Fibroblast of villous mesenchyme (primary cell): Measurements from ENCODE around the gene MYCBP2. TPM values are rescaled to one million over a fixed set of nuclear protein-coding genes. Genes with fewer than 3 reads are reported as not detected.
A peak's percentile ranks its signal among the peaks of the same experiment; 100 is the strongest.

Experiments used
- DNase-seq: peaks from one replicate; pipeline ENCODE4 v3.0.0-alpha.2; 2010; ENCODE audit warnings: low read depth
- H3K4me3 ChIP-seq: 2 replicates; pipeline ENCODE4 v1.5.1; 2011; ENCODE audit warnings: low read depth, mild to moderate bottlenecking, low read length
- total RNA-seq: library from RNA; depleted of rRNA; stranded (reverse); fragments of >200 nt; gene quantifications from 2 replicates; pipeline ENCODE4 v1.2.3, GENCODE V29; 2012
- TF ChIP-seq, protein P1 (sequence below): IDR thresholded peaks from 2 replicates; pipeline ENCODE4 v1.5.1; 2012; ENCODE audit warnings: low read depth, mild to moderate bottlenecking, low read length; ENCODE audit not compliant: insufficient read depth

MYCBP2 gene
- total RNA-seq, 1 donor: 84.6 TPM

DNA sequence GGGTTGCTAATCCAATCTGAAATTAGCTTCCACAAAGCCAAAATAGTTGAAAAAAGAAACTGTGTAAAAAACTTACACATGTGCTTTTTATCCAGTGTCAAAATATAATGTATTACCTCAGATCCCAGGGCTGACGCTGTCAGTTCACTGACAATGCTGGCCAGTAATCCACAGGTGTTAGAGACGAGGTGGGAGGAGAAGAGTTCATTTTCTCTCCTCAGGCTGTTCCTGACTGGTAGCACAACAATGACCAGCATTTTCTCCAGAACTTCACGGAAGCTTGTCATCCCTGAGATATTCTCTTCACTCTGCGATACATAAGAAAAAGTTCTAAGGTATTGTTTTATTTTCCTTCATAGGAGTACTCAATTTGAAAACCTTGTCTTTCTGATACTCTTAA lies 146.9 kb downstream of the MYCBP2 start:
- no peak overlapping the region for H3K4me3 ChIP-seq
- TF ChIP-seq, protein P1, sequence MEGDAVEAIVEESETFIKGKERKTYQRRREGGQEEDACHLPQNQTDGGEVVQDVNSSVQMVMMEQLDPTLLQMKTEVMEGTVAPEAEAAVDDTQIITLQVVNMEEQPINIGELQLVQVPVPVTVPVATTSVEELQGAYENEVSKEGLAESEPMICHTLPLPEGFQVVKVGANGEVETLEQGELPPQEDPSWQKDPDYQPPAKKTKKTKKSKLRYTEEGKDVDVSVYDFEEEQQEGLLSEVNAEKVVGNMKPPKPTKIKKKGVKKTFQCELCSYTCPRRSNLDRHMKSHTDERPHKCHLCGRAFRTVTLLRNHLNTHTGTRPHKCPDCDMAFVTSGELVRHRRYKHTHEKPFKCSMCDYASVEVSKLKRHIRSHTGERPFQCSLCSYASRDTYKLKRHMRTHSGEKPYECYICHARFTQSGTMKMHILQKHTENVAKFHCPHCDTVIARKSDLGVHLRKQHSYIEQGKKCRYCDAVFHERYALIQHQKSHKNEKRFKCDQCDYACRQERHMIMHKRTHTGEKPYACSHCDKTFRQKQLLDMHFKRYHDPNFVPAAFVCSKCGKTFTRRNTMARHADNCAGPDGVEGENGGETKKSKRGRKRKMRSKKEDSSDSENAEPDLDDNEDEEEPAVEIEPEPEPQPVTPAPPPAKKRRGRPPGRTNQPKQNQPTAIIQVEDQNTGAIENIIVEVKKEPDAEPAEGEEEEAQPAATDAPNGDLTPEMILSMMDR: no peak
- DNase-seq: no peak

DNA sequence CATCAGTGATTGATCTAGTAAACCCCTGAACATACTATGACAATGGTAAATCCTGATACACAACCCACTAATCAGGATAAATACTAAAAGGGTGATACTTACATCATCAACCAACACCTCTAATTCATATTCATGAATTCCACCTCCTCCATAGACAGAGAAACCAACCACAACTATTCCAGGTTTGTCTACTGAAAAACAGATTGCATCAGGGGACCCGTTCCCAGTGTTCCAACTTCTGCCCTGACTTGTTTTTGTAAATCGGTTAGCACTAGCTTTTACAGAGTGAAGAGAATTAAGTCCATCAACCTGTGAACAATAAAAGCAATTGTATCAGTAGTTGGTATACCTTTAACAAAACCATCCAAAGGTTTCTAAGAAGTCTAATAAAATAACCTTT lies 149.2 kb downstream of the MYCBP2 start:
- no peak overlapping the region for H3K4me3 ChIP-seq
- TF ChIP-seq, protein P1: no peak
- no peak for DNase-seq

DNA sequence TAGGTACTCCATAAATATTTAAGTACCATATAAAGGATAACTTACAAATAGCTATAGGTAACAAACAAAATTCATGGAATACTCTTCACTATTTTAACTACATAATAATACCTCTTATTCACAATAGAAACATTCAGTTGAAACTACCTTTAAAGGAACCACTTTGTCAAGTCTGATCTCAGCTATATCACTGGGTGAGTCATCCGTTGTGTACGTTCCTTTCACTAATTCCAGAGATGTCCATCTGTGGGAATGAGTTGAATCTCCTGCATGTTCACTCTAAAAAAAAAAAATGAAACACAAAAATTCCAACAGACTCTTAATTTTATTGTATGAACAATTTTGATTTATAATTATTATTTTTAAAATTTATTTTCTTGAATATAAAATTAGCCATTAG lies 150.5 kb downstream of the MYCBP2 start:
- DNase-seq: peak; percentile 54
- H3K4me3 ChIP-seq: no peak overlapping the region
- TF ChIP-seq, protein P1: no peak

DNA sequence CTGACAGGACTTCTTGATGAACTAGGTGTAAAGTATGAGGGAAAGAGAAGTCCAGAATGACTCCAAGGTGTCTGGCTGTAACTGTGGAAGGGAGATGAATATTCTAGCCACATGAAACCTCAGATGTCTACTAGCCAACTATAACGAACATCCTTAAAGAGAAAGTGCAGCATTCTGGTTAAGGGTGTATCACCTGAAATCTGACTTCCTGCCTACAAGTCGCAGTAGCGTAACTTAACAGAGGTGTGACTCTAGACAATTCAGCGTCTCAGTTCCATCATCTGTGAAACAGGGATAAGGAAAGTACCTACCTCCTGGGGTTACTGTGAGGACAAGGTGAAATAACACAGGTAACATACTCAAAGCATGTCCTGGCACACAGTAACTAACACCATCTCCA lies 154.2 kb downstream of the MYCBP2 start:
- TF ChIP-seq, protein P1: no peak
- no peak overlapping the region for H3K4me3 ChIP-seq
- no peak for DNase-seq

DNA sequence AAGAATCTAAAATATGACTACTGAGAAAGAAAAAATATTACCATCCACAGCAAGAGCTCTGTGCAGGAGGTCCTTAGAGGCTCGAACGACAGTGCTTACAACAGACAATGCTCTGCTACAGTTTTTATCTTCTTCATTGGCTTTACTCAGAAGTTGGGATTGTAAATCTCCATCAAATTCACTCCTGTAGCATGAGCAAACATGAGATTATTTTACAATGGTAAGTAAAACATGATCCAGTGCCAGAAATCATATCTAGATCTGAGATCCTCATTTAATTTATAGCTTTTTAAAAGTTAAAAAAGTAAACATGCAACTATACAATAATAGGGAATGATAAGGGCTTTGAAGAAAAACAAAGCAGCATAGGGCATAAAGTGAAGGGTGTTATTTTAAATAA lies 155.4 kb downstream of the MYCBP2 start:
- TF ChIP-seq, protein P1: no peak
- no peak for DNase-seq
- no peak overlapping the region for H3K4me3 ChIP-seq

DNA sequence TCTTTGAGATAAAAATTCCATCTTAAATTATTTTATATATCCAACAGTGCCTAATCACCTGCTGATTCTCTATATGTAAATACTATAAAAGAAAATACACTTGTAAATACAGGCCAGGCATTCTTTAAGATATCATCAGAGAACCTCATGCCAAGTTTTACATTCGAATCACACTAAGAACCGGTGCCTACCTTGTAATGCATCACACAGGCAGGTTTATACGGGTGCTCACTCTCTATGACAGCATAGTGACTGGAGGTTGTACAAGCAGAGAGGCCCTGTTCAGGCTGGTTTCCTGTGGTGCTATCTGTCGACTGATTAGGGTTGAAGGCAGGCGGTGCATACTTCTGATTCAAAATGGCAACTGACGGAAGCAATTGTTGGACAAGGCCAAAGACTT lies 158.7 kb downstream of the MYCBP2 start:
- DNase-seq: no peak
- TF ChIP-seq, protein P1: no peak
- H3K4me3 ChIP-seq: no peak overlapping the region

DNA sequence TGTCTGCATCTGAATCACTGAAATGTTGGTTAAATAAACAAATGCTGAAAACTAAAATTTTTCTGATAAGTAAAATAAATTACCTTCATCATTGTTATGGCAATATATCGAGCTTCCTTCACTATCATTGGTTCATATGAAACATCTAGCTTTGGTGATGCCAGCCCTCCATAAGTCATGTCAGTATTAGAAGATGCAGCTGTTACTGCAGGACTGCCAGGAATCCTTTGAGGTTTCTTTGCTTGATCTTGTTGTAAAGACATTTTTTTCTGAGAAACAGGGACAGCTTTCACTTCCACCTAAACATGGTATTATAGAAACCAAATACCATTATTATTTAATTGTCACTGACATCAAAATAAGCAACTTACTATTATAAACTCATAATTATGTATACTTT lies 176.2 kb downstream of the MYCBP2 start:
- H3K4me3 ChIP-seq: no peak overlapping the region
- TF ChIP-seq, protein P1: no peak
- no peak for DNase-seq
